Amygdala (tissue), 56 donors: ENCODE measurements around the gene MYOZ2.

ENCODE experiments used
- DNase-seq, 56 donors: peaks; one replicate each; lab custom pipeline; 2025; lab: John Stamatoyannopoulos, UW

The MYOZ2 gene

DNA sequence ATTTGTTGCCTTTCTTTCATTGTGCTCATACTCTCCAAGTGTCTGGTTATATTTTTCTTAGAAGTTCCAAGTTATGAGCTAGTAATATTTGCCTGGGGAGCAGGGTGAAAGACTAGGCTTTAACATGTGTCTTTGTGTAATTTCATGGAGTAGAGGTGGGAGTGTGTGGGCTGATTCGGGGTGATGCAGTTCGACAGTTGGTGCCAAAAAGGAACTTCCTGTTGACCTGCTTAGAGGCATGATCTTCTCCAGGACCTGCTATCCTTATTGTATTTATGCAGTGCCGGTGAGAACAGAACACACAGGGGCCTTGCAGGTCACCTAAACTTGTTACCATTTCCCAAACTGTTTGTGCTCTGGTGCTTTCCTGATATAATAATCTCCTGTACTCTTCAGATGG, 98.1 kb downstream of the MYOZ2 start:
- no peak for DNase-seq

DNA sequence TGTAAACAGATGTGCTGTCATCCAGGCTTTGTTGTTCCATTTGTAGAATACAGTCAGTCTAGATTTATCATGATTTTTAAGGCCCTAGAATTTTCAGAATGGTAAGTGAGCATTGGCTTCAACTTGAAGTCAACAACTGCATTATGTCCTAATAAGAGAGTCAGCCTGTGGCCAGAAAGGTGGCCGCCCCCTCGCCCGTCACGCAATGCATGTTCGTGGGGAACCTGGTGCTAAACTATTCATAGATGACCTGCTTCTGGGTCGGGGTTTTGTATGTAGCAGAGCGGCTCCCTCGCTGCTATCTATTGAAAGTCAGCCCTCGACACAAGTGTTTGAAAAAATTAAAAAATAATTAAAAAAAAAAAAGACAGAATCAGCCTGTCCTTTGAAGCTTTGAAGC, 101.6 kb downstream of the MYOZ2 start:
- no peak for DNase-seq
